Osteoblast (primary cell): ENCODE data around the gene TBC1D5. TPM values are rescaled to one million over a fixed set of nuclear protein-coding genes. Genes with fewer than 3 reads are reported as not detected.

ENCODE experiments used
- DNase-seq: peaks from one replicate; pipeline ENCODE4 v3.0.0; 2011; ENCODE audit warnings: low spot score, mixed read lengths; ENCODE audit not compliant: insufficient read length; ENCODE audit errors: missing footprints
- H2AFZ ChIP-seq: 2 replicates; pipeline ENCODE4 v1.6.0; 2011; ENCODE audit warnings: mild to moderate bottlenecking, low read length
- H3K27ac ChIP-seq: 2 replicates; pipeline ENCODE4 v1.5.1; 2011; ENCODE audit warnings: mild to moderate bottlenecking, low read depth, low read length, moderate library complexity
- H3K27me3 ChIP-seq: 2 replicates; pipeline ENCODE4 v1.6.0; 2012; ENCODE audit warnings: mild to moderate bottlenecking, control low read depth, inconsistent platforms, low read length, moderate library complexity; ENCODE audit not compliant: insufficient read depth
- H3K36me3 ChIP-seq: 2 replicates; pipeline ENCODE4 v1.5.1; 2011; ENCODE audit warnings: mild to moderate bottlenecking, low read length, control low read depth, moderate library complexity; ENCODE audit not compliant: insufficient read depth
- H3K4me1 ChIP-seq: 2 replicates; pipeline ENCODE4 v1.5.1; 2011; ENCODE audit warnings: mild to moderate bottlenecking, low read length, control low read depth, moderate library complexity; ENCODE audit not compliant: insufficient read depth
- H3K4me2 ChIP-seq: 2 replicates; pipeline ENCODE4 v1.6.0; 2011; ENCODE audit warnings: mild to moderate bottlenecking, low read length; ENCODE audit not compliant: insufficient read depth
- H3K4me3 ChIP-seq: fragments of 200-600 bp; sonication (generic); 3 replicates; pipeline ENCODE4 v1.5.1; 2012; ENCODE audit warnings: mild to moderate bottlenecking, low read length, inconsistent platforms; ENCODE audit not compliant: insufficient read depth
- H3K79me2 ChIP-seq: 2 replicates; pipeline ENCODE4 v1.6.0; 2012; ENCODE audit warnings: mild to moderate bottlenecking, low read length, control low read depth, inconsistent platforms; ENCODE audit not compliant: insufficient read depth
- H3K9me3 ChIP-seq: 2 replicates; pipeline ENCODE4 v1.5.1; 2011; ENCODE audit warnings: low read depth, low read length, control low read depth
- H4K20me1 ChIP-seq: 2 replicates; pipeline ENCODE4 v1.6.0; 2012; ENCODE audit warnings: mild to moderate bottlenecking, low read length, control low read depth; ENCODE audit not compliant: insufficient read depth
- CTCF ChIP-seq: IDR thresholded peaks from 2 replicates; pipeline ENCODE4 v1.5.1; 2011; ENCODE audit warnings: mild to moderate bottlenecking, low read depth, low read length, moderate library complexity; ENCODE audit errors: extremely low read depth
- total RNA-seq: library from RNA; depleted of rRNA; stranded (reverse); fragments of >200 nt; gene quantifications from 2 replicates; pipeline ENCODE4 v1.2.3, GENCODE V29; 2012

TBC1D5 gene
- total RNA-seq, 1 donor: 117 TPM

GRCh38 chr3:17333893-17334292 lies 408.5 kb downstream of the TBC1D5 start:
- no peaks in the 10 kb centered on the region for H4K20me1 ChIP-seq
- TF ChIP-seq CTCF: no peak

GRCh38 chr3:17333446-17333845 lies 409.0 kb downstream of the TBC1D5 start:
- Histone ChIP-seq H3K4me3 (no peak overlapping the region), H3K27ac (no peak overlapping the region), H3K4me2 (no peak overlapping the region), H3K27me3 (no peaks in the 10 kb centered on the region), H3K9me3 (no peaks in the 10 kb centered on the region), H3K79me2 (no peaks in the 10 kb centered on the region), H4K20me1 (no peaks in the 10 kb centered on the region), H3K4me1 (no peaks in the 10 kb centered on the region), H2AFZ (no peak overlapping the region), H3K36me3 (no peaks in the 10 kb centered on the region)
- no peak for DNase-seq
- no peak for TF ChIP-seq CTCF

More at GRCh38 chr3:17333893-17334292, 408.5 kb downstream of the TBC1D5 start:
- DNase-seq: no peak
- Histone ChIP-seq H3K4me1 (no peaks in the 10 kb centered on the region), H3K9me3 (no peaks in the 10 kb centered on the region), H3K27ac (no peak overlapping the region), H3K27me3 (no peaks in the 10 kb centered on the region), H3K4me2 (no peak overlapping the region), H3K4me3 (no peak overlapping the region), H3K36me3 (no peaks in the 10 kb centered on the region), H3K79me2 (no peaks in the 10 kb centered on the region), H2AFZ (no peak overlapping the region)

- H3K9me3 ChIP-seq: no peaks in the 10 kb centered on the region
- H4K20me1 ChIP-seq: no peaks in the 10 kb centered on the region
- no peak overlapping the region for H3K4me2 ChIP-seq
- TF ChIP-seq CTCF: no peak
- H3K79me2 ChIP-seq: no peaks in the 10 kb centered on the region
- no peaks in the 10 kb centered on the region for H3K4me1 ChIP-seq
- H3K27ac ChIP-seq: no peak overlapping the region
- DNase-seq: no peak
- H3K27me3 ChIP-seq: no peaks in the 10 kb centered on the region
- no peak overlapping the region for H3K4me3 ChIP-seq
- no peak overlapping the region for H2AFZ ChIP-seq
- no peaks in the 10 kb centered on the region for H3K36me3 ChIP-seq
Observed at GRCh38 chr3:17330660-17331059, 411.8 kb downstream of the TBC1D5 start.

- TF ChIP-seq CTCF: no peak
- Histone ChIP-seq H3K4me3 (no peak overlapping the region), H2AFZ (no peak overlapping the region)
Observed at GRCh38 chr3:17329927-17330326, 412.5 kb downstream of the TBC1D5 start.

More at GRCh38 chr3:17329927-17330326, 412.5 kb downstream of the TBC1D5 start:
- Histone ChIP-seq H3K27me3 (no peaks in the 10 kb centered on the region), H4K20me1 (no peaks in the 10 kb centered on the region), H3K27ac (no peak overlapping the region), H3K79me2 (no peaks in the 10 kb centered on the region), H3K4me1 (no peaks in the 10 kb centered on the region), H3K4me2 (no peak overlapping the region), H3K9me3 (no peaks in the 10 kb centered on the region), H3K36me3 (no peaks in the 10 kb centered on the region)
- no peak for DNase-seq
